GM18505 (cell line): ENCODE results near the gene CDX1.

Experiments used
- ATAC-seq: cut with Tn5 transposase; IDR thresholded peaks from one replicate; pipeline ENCODE4 v1.9.1; 2021; ENCODE audit not compliant: unreplicated experiment
- POLR2A ChIP-seq: IDR thresholded peaks from 4 replicates; pipeline ENCODE4 v1.6.1; 2011; ENCODE audit warnings: borderline replicate concordance; ENCODE audit not compliant: insufficient read depth, insufficient read length; ENCODE audit errors: extremely low read depth

Gene CDX1

GRCh38 chr5:150213530-150213929 is 47.0 kb downstream of the CDX1 start:
- ATAC-seq = no peak
- no peak for TF ChIP-seq POLR2A

- no peak for ATAC-seq
- no peak for TF ChIP-seq POLR2A
Observed at GRCh38 chr5:150214289-150214688, 47.7 kb downstream of the CDX1 start.

- ATAC-seq = no peak
- no peak for TF ChIP-seq POLR2A
Observed at GRCh38 chr5:150215979-150216944, 49.7 kb downstream of the CDX1 start.

GRCh38 chr5:150217038-150217437 is 50.5 kb downstream of the CDX1 start:
- TF ChIP-seq POLR2A = no peak
- no peak for ATAC-seq

GRCh38 chr5:150217873-150218692 is 51.5 kb downstream of the CDX1 start:
- ATAC-seq = peak; percentile 81
- TF ChIP-seq POLR2A = no peak

GRCh38 chr5:150218693-150219035 is 52.1 kb downstream of the CDX1 start:
- ATAC-seq = no peak
- TF ChIP-seq POLR2A = no peak

GRCh38 chr5:150219142-150219541 is 52.6 kb downstream of the CDX1 start:
- no peak for TF ChIP-seq POLR2A
- no peak for ATAC-seq

- TF ChIP-seq POLR2A = no peak
- ATAC-seq = no peak
Observed at GRCh38 chr5:150219861-150220260, 53.3 kb downstream of the CDX1 start.

- no peak for ATAC-seq
- no peak for TF ChIP-seq POLR2A
Observed at GRCh38 chr5:150221471-150221870, 54.9 kb downstream of the CDX1 start.

- ATAC-seq = no peak
Observed at GRCh38 chr5:150222906-150223305, 56.3 kb downstream of the CDX1 start.

GRCh38 chr5:150223474-150223873 is 56.9 kb downstream of the CDX1 start:
- TF ChIP-seq POLR2A = no peak
- ATAC-seq = no peak

More at GRCh38 chr5:150222906-150223305, 56.3 kb downstream of the CDX1 start:
- no peak for TF ChIP-seq POLR2A

- no peak for ATAC-seq
- TF ChIP-seq POLR2A = no peak
Observed at GRCh38 chr5:150224483-150225027, 58.0 kb downstream of the CDX1 start.

GRCh38 chr5:150227036-150227435 is 60.5 kb downstream of the CDX1 start:
- TF ChIP-seq POLR2A = no peak
- ATAC-seq = no peak
